AML-193 (cell line): ENCODE data around the gene NFATC3.

Experiments
- DNase-seq, 2 experiments: peaks; one replicate each; lab custom pipeline; 2025; lab: John Stamatoyannopoulos, UW

Gene NFATC3

GRCh38 chr16:68232335-68232734 lies 147.2 kb downstream of the NFATC3 start:
- DNase-seq = no peak

GRCh38 chr16:68233085-68233834 lies 148.1 kb downstream of the NFATC3 start:
- DNase-seq = no peak

- DNase-seq = no peak
Observed at GRCh38 chr16:68233835-68234187, 148.6 kb downstream of the NFATC3 start.

GRCh38 chr16:68234188-68235107 lies 149.3 kb downstream of the NFATC3 start:
- DNase-seq = no peak

- no peak for DNase-seq
Observed at GRCh38 chr16:68235108-68235886, 150.1 kb downstream of the NFATC3 start.

GRCh38 chr16:68235887-68236136 lies 150.6 kb downstream of the NFATC3 start, which contains the start of gene ESRP2:
ESRP2 (minus strand) TSS chr16:68236127; CDS start chr16:68236045, 82 bp downstream.
- DNase-seq = no peak

GRCh38 chr16:68236137-68236825 lies 151.1 kb downstream of the NFATC3 start:
- no peak for DNase-seq

GRCh38 chr16:68236826-68237242 lies 151.7 kb downstream of the NFATC3 start:
- no peak for DNase-seq

- no peak for DNase-seq
Observed at GRCh38 chr16:68237243-68238028, 152.3 kb downstream of the NFATC3 start.

GRCh38 chr16:68238029-68238345 lies 152.8 kb downstream of the NFATC3 start:
- DNase-seq = no peak

- DNase-seq = no peak
Observed at GRCh38 chr16:68242085-68242484, 156.9 kb downstream of the NFATC3 start.

GRCh38 chr16:68242926-68243858 lies 158.0 kb downstream of the NFATC3 start:
- no peak for DNase-seq

- no peak for DNase-seq
Observed at GRCh38 chr16:68244481-68244902, 159.3 kb downstream of the NFATC3 start.

GRCh38 chr16:68244903-68245853 lies 160.0 kb downstream of the NFATC3 start, which contains the start of gene PLA2G15:
PLA2G15 (plus strand) TSS chr16:68245373; CDS start chr16:68245427, 54 bp downstream.
- DNase-seq = peak; percentile 77 to 78

- DNase-seq = no peak
Observed at GRCh38 chr16:68246121-68246520, 161.0 kb downstream of the NFATC3 start.

GRCh38 chr16:68246666-68247065 lies 161.5 kb downstream of the NFATC3 start:
- no peak for DNase-seq

GRCh38 chr16:68247400-68247799 lies 162.2 kb downstream of the NFATC3 start:
- peak; percentile 45 to 48 for DNase-seq

GRCh38 chr16:68247932-68248331 lies 162.8 kb downstream of the NFATC3 start:
- DNase-seq = no peak

GRCh38 chr16:68249371-68249770 lies 164.2 kb downstream of the NFATC3 start:
- no peak for DNase-seq
